Middle frontal gyrus (tissue), 1 donor: ENCODE results near the gene TRPC4.

ENCODE experiments used
- DNase-seq: peaks from one replicate; pipeline ENCODE4 v3.0.0-alpha.2; 2015; ENCODE audit warnings: low spot score; ENCODE audit errors: extremely low spot score

The TRPC4 gene

DNA sequence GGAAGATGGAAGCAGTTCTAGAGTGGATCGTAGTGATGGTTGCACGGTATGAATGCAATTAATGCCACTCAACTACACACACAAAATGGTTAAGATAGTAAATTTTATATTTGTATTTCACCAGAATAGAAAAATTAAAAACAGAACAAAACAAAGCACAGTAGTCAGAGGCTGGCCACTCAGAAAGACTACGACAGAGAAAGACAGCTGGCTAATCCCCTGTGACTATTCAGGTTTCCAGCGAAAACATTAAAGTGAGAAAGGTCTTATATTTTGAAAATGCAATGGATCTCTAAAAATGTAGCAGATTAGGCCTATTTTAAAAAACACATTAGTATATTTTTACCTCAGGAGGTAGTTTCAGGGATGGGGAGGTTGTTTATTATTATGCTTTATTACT is 139.7 kb downstream of the TRPC4 start:
- no peak for DNase-seq

DNA sequence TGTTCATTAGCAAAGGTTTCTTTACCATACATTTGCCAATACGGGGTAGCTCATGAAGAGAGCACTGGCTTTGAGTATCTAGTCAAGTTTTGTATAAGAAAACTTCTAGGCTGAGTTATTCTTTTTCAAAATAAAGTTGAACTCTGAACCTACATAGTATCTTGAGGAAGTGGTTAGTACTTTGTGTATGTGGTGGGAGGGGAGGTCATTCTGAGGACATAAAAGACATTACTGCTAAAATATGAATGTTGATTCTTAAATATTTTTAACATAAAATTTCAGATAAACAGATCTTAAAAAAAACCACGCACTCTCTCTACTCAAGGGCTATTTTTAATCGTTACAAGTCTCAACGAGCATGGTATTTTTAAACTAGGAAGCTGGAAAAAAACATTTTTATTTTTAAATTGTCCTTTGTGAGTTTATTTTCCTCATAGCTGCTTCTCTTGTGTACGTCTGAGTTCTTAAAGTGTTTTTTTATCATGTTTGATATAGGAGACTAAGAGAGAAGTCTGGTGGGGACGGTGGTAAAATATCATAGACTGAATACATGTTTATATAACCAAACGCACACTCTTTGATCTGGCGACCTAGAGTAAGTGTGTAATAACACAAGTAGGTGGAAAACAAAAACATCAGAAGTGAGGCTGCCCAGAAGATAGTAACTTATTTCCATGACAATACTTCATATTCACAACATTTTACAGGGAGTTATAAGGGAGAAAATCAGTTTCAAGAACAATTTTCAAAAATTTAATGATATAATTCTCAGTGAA is 153.0 kb downstream of the TRPC4 start:
- DNase-seq = no peak

DNA sequence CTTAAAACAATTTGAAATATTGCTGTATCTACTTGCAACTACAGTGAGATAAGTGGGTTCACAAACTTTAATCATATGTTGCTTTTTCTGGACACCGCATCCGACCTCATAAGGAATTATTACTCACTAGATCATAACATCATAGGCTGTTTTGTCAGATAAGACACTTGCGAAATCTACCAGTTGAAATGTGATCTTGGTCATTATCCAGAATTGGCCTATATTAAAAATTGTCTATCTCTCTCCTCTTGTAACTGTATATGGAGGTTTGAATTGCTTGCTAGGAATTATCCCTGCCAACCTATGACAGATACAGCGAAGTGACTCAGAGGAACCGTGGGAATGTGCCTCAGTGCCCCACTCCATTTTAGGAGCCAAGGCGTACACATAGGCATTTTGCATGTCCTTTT is 154.0 kb downstream of the TRPC4 start:
- DNase-seq = no peak

DNA sequence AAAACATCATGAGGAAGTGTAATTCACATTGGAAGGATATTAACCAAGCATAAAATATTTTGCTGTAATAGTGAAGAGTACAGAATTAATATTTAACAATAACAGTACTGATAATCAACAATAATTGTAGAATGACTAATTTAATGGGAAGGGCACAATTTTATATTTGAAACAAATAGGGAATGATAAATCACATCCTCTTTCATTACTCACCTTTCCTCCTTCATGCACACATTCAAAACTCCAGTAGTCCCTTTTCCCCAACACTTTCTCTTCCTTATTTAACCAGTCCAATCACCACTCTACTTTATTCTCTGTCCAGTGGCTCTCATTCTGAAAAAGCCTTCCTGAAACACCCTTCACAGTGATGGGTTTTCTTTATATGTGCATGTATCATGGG is 160.3 kb downstream of the TRPC4 start:
- no peak for DNase-seq

DNA sequence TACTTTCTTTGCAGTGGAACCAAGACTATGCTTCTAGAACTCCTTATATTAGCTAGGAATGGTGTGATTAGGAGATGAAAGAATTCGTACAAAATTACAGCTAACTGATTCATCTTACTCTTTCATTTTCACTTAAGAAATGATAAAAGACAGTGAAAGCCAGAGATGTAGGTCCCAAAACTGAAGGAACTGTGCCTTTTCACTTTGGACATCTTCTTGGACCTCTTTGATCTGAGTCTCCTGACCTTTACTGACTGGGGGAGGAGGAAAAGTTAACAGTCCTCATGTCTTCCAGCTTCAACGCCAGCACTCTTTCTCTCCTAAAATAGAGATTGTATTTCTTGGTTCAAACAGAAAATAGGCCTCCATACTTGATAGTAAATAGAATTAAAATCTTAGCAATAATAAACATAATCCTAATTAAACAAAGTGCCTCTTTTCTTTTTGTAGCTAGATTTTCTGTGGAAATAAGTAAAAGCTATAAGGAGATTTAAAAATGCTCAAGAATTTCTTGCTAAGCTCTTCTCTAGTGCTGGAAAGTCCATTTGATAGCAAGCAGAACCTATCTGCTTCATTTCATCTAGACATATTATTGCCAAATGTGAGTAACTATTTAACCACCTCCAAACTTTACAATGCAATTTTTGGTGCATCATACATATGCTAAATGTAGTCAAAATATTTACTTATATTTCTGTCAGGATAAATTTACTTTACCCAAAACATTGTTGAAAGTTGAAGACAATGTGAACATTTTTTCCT is 161.7 kb downstream of the TRPC4 start:
- no peak for DNase-seq

DNA sequence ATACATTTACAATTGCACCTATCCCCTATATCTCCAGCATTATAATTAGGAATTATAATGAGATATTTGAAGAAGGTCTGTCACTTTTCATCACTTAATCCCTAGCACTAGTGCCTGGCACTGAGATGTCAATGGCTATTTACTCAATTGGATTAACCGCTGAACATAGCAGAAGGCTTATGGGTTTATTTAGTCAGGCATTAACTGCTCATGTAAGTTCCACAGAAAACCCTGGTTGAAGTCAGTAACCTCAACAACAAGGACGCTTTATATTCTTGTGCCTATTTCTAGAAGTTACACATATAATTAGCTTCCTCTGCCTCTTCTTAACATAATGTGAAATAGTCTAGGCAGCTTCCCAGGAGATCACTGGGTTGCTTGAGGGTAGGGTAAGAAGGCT is 163.5 kb downstream of the TRPC4 start:
- no peak for DNase-seq

DNA sequence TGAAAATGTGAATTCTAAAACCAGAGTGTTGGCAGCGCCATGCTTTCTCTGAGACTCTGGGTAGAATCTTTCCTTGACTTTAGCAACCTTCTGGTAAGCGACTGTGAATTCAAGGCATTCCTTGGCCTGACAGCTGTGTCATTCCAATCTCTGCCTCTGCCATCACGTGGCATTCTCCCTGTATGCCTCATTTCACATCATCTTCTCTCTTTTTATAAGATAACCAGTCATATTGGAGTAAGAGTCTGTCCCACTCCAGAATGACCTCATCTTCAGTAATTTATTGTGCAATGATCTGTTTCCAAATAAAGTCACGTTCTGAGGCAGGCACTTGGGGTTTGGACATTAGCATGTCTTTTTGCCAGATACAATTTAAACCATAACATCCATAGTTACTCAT is 167.6 kb downstream of the TRPC4 start:
- DNase-seq = no peak

DNA sequence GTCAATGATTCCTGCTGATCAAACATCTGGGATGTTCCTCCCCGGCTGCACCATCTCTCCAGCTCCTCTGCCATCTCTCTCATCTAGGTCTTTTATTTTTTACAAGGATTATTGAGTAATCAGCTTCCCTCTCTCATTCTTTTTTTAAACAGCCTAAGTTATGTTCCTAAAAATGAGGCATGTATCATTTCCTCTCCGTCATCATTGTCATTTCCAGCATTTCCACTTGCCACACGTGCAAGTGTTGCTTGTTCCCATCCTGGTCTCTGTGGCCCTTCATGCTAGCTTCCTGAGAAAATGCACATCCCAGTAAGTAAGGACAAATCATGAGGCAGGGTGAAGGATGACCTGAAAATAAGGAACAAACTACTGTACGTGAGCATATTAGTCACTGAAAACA is 168.3 kb downstream of the TRPC4 start:
- no peak for DNase-seq

DNA sequence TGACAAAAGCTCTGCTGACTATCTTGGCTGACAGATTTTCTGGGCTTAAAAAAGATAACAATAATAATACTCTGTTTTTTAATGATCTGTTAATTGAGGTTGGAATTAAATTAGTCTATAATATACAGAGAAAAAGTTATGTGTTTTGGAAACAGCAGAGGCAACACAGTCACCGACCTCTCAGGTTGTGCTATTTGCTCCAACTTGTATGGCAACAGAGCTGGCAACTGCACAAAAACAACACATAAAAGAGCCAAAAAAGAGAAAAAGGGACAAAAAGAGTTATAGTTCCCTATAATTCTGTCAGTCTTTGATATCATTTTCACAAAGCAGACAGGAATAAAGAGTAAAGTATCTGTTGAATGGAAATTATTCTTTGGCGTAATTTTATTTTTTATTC is 168.7 kb downstream of the TRPC4 start:
- no peak for DNase-seq

DNA sequence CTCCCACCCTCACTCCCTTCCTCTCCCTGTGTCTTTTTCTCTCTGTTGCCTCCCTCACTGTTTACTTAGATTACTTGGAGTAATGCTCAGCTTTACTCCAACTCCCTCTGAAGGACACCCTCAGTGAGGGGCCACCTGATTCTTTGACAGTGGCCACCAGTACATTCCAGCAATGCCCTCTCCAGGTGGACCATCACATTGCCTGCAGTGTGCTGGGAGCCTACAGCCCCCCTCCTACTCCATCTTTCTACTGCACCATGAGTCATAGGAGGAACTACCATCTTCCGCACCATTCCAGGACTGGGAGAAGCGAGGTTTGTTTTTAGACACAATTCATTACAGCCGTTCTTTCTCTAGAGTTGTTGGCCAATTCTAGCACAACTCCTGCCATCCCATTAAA is 174.4 kb downstream of the TRPC4 start:
- DNase-seq = no peak

DNA sequence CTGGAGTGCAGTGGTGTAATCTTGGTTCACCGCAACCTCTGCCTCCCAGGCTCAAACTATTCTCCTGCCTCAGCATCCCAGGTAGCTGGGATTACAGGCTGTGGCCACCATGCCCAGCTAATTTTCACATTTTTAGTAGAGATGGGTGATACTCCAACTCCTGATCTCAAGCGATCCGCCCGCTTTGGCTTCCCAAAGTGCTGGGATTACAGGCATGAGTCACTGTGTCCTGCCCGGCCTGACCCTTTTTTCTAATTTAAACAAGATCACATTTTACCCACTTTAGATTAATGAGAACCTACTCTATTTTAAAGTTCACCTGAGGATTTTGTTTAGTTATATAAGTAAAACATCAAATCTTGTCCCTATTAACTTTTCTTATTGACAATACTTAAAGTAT is 179.2 kb downstream of the TRPC4 start:
- no peak for DNase-seq

DNA sequence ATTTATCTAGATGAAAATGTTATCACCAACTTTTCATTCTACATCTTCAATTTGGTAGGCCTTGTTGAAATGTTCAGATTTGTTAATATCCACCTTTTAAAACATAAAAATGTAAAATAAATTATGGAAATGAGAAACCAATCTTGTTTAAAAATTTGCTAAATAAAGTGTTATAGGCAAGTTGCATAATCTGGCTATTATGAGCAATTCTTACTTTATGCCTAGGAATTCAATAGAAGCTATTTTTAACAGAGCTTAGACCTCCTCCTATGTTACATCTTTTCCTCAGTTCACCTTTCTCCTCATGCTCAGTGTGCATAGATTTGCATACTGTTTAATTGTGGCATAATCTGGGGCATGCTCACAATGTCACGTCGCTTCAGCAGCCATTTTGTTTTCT is 183.1 kb downstream of the TRPC4 start:
- no peak for DNase-seq

DNA sequence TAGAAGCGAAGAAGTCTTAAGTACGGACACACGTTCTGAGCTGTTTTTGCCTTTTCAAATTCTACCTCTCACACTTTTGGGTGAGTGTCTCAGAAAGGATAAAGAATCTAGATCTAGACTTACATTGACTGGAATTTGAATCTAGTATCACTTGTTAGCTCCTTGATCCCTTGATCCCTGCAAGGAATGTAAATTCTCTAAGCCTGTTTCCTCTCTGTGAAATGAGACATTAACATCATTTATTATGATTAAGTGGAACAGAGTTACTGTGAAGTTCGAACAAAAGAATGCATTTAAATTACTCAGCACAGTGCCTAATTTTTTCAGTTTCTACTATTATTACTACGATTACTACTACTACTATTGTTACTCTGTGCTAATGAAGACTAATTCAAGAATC is 184.4 kb downstream of the TRPC4 start:
- DNase-seq = no peak

DNA sequence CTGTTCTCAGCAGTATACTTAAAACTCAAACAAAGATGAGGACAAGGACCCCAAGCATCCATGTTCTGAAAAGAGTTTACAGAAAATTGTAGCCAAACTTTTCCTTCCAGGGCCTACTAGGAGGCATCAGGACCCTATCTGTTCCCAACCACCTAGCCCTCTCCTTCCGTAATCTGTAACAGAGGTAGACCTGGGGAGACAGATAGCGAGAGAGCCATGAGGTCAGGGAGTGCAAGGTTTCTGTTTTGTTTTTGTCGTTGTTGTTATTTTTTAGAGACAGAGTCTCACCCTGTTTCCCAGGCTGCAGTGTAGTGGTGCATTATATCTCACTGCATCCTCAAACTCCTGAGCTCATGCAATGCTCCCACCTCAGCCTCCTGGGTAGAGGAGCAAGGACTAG is 187.1 kb downstream of the TRPC4 start:
- DNase-seq = no peak

DNA sequence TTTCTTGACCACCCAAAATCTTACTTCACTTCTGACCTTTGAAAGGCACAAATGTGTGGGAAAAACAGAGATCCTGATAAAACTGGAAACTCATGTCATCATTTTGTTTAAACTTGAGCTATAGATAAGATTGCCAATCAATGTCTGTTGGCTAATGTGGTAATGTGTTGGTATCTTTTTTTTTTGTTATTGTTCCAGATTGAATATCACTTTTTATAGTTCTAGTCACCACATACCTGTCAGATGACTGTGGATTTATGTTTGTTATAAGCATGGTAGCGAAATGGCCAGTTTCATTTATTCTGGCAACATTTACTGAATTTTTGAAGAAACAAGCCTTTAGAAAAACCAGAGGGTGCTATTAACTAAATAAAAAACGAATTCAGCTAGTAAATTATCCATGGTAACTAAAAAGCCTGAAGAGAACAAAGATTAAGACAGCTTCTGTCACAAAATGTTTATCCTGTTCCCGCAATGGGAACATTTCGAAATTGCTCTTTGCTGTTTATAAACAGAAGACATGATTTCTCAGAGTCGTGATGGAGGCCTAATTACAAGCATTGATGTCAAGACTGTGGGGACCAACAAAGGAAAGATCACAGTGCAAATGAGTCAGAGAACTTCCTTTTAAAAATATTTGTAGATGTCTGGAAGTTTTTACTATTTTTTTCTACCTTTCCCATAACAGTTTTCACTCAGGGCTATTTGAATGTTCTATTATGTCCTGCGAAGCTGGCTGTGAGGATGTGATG is 188.1 kb downstream of the TRPC4 start:
- no peak for DNase-seq

DNA sequence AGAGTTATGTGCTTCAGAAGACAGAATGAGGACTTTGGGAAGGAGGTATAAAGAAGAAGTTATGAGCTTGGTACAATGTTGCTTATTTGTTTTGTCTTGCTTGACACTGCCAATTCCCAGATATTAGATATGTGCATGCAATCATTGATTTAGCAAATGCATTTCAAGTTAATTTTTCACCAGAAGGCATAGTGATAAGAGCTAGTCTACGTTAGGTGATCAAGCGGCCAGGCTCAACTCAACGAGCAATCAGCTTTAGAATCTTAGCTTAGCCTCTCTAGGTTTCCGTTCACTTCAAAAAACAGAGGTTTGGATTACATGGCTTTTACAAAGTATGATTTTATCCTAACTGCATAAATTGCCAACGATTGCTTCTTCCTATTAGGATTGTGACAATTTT is 189.4 kb downstream of the TRPC4 start:
- no peak for DNase-seq

DNA sequence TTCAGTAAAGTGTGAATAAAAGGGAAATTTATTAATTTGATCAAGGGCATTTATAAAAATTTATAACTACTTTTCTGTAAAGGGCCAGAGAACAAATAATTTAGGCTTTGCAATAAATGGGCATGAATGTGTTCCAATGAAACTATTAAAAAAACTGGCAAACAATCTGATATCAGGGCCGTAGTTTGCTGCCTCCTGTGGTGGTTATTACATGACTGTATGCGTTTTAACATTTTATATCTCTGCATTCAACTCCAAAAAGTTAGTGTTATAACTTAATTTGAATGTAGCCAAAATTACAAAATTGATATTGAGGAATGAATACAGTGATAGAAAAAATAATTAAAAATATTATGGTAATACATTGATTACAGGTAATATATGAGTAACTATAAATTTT is 190.5 kb downstream of the TRPC4 start:
- no peak for DNase-seq

DNA sequence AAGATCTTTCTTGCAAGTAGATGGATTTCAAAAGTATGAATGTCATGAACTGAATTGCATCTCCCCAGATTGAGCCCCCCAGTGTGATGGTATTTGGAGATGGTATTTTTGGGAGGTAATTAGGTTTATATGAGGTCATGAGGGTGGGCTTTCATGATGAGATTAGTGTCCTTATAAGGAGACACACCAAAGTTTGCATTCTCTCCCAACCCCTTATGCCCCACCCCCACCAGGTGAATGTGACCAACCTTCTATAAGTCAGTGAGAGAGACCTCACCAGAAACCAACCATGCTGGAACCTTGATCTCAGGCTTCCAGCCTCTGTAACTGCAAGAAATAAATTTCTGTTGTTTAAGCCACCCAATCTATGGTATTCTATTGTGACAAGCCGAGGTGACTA is 199.7 kb downstream of the TRPC4 start:
- DNase-seq = no peak

DNA sequence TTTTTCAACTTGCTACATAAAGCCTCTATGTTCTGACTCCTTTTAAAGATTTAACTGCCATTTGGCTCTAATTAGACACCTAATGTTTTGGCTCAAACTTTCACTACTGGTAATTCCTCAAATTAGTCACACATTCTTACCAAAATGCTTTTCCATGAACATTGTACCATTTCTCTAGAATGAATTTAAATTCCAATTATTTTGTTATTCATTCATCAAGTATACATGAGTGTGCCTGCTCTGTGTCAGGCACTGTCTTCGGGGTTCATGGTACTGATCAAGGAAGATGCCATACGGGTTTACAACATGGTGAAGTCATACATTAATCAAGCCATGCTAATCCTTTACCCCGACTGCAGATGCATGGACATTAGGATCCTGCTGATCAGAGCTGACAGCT is 201.9 kb downstream of the TRPC4 start:
- DNase-seq = no peak

DNA sequence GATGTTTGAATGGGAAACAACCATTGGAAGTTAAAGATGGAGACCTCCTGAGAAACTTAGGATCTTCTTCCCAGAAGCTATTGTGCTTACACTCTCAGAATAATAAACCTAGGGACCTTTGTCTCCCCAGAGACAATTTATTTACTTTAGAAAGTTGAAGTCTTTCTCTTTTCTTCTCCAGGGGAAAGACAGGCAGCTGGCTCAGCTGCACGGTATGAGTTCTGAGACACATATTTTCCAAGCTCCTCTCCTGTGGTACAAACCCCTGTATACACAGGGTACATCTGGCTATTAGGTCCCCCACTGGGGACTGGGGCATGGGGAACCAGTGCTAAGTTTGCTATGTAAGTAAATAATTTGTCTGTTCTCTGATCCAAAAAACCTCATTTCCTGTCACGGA is 203.5 kb downstream of the TRPC4 start:
- no peak for DNase-seq

DNA sequence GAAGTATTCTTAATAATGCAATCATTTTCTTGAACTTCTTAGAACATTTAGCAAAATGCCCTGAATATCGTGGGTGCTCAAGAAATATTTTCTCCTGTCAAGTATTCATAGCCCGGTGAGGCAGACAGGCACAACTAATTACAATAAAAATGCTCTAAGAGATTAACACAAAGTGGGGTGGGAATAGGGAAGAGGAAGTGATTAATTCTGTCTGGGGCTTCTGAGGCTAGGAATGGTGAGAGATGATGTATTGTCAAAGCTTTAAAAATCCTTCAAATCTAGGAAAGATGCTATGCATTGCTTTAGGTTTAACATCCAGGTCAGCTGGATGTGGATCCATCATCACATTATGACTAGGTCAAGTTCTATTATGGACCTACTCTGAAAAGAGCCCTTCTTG is 204.2 kb downstream of the TRPC4 start:
- DNase-seq = no peak

DNA sequence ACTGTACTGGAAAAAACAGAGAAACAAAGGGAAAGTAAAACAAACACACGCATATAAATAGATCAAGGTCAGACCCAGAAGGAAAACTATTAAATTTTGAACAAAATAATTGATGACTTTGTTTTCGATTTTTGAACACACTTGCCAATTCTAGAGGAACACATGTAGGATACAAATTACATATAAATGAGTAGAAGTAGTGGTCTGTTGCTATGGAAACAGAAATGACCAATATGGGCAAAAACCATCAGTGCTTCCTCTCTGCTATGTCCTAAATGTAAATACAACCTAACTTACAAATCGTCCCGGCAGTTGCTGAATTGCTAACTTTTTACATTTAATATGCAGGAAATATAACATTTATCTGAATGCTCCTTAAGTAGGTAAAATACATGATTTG is 205.8 kb downstream of the TRPC4 start:
- no peak for DNase-seq
